Vagina (tissue), 2 donors: Measurements from ENCODE around the gene C16orf95. TPM values are rescaled to one million over a fixed set of nuclear protein-coding genes. Genes with fewer than 3 reads are reported as not detected.
"Not testable (repeated sequence)": the region's sequence is repeated elsewhere in the genome, so short reads cannot be mapped to it uniquely, and the experiment has no call there.

Source experiments
- DNase-seq, 2 donors: peaks; one replicate each; pipeline ENCODE4 v3.0.0-alpha.2; 2017; ENCODE audit errors: extremely low spot score in 2 of 2
- H3K27ac ChIP-seq: fragments of 200-600 bp; sonication (generic); one replicate; pipeline ENCODE4 v1.5.1; 2019
- H3K27me3 ChIP-seq: fragments of 200-600 bp; sonication (generic); one replicate; pipeline ENCODE4 v1.5.1; 2019
- H3K36me3 ChIP-seq, 2 donors: fragments of 200-600 bp; sonication (generic); one replicate each; pipeline ENCODE4 v1.5.1; 2017 to 2019
- H3K4me1 ChIP-seq: fragments of 200-600 bp; sonication (generic); one replicate; pipeline ENCODE4 v1.5.1; 2019
- H3K4me3 ChIP-seq, 2 donors: fragments of 200-600 bp; sonication (generic); 1 replicate in 1 of 2; 2 replicates in 1 of 2; pipeline ENCODE4 v1.5.1; 2016 to 2019
- H3K9me3 ChIP-seq: fragments of 200-600 bp; sonication (generic); one replicate; pipeline ENCODE4 v1.5.1; 2019
- CTCF ChIP-seq, 3 experiments: fragments of 450-650 bp in 2 of 3; fragments of 200-600 bp in 1 of 3; sonication (generic) in 1 of 3; IDR thresholded peaks; one replicate each; pipeline ENCODE4 v1.5.1; 2017 to 2019; ENCODE audit warnings: antibody characterized with exemption in 3 of 3, mild to moderate bottlenecking in 2 of 3, moderate library complexity in 2 of 3
- POLR2A ChIP-seq, 2 donors: fragments of 450-650 bp; IDR thresholded peaks; one replicate each; pipeline ENCODE4 v1.6.1; 2017; ENCODE audit warnings: antibody characterized with exemption in 2 of 2, mild to moderate bottlenecking in 2 of 2, moderate library complexity in 2 of 2
- POLR2AphosphoS5 ChIP-seq, 2 donors: sonication (generic); formaldehyde crosslinking; IDR thresholded peaks; one replicate each; pipeline ENCODE4 v1.9.0; 2017; ENCODE audit warnings: antibody characterized with exemption in 2 of 2, mild to moderate bottlenecking in 2 of 2, low read depth in 1 of 2; ENCODE audit not compliant: insufficient read depth in 1 of 2
- intact Hi-C: fragments of 100-400 bp; cut with DNase I; formaldehyde crosslinking; loops from one replicate; pipeline ENCODE4 v1.15.1; 2023
- total RNA-seq: library from RNA; depleted of rRNA; stranded (reverse); fragments of >200 nt; gene quantifications from one replicate; pipeline ENCODE4 v1.2.3, GENCODE V29; 2016

C16orf95 gene
- total RNA-seq, 1 donor from 2014 or later, result 1.5 TPM

GRCh38 chr16:87363771-87364455 lies 46.7 kb upstream of the C16orf95 start:
- Histone ChIP-seq H3K4me3 (no peak overlapping the region), H3K36me3 (peaks cover 0 to 12% of the 10 kb centered on the region in 2 donors), H3K4me1 (peaks cover 53% of the 10 kb centered on the region), H3K9me3 (no peaks in the 10 kb centered on the region), H3K27ac (peak overlapping the region; percentile 75), H3K27me3 (no peaks in the 10 kb centered on the region)
- intact Hi-C loops, result no loop called here
- no peak for DNase-seq
- TF ChIP-seq POLR2A (IDR thresholded peaks at IDR 0.05), result no peak
- no peak for TF ChIP-seq CTCF (IDR thresholded peaks at IDR 0.05)
- TF ChIP-seq POLR2AphosphoS5 (IDR thresholded peaks at IDR 0.05; ENCODE audit: insufficient read depth in 1 of 2, low read depth in 1 of 2), result peak; percentile 19 to 51

DNA sequence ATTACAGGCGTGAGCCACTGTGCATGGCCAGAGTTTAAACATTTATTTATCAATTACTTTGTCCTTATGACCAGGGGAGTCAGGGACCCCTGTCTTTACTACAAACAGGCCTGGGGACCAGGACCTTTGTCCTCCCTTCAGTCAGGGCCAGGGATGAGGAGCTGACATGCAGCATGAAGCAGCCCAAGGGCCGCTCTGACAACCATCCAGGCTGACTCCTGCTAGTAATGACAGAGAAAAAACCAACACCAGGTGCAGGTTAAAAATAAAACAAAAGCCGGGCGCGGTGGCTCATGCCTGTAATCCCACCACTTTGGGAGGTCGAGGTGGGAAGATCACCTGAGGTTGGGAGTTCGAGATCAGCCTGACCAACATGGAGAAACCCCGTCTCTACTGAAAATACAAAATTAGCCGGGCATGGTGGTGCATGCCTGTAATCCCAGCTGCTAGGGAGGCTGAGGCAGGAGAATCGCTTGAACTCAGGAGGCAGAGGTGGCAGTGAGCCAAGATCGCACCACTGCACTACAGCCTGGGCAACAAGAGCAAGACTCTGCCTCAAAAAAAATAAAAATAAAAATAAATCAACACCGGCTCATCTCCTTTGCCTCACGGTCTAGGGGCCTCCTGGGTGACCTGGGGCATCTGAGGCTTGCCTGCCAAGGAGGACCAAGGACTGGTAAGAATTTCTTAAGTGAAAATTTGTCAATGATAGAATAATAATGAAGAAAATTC lies 45.8 kb upstream of the C16orf95 start:
- H3K4me1 ChIP-seq, result peaks cover 44% of the 10 kb centered on the region
- DNase-seq, intact Hi-C loops, H3K4me3 ChIP-seq, H3K9me3 ChIP-seq, H3K27me3 ChIP-seq: not testable (repeated sequence)
- peak overlapping the region; percentile 75 for H3K27ac ChIP-seq
- H3K36me3 ChIP-seq, result peaks cover 0 to 21% of the 10 kb centered on the region in 2 donors

GRCh38 chr16:87361916-87362619 lies 44.9 kb upstream of the C16orf95 start:
- DNase-seq, result no peak
- no peak overlapping the region for H3K27ac ChIP-seq
- peaks cover 37% of the 10 kb centered on the region for H3K4me1 ChIP-seq
- intact Hi-C loops, result no loop called here
- no peak overlapping the region for H3K4me3 ChIP-seq
- no peaks in the 10 kb centered on the region for H3K9me3 ChIP-seq
- no peaks in the 10 kb centered on the region for H3K27me3 ChIP-seq
- no peak for TF ChIP-seq CTCF (IDR thresholded peaks at IDR 0.05)
- TF ChIP-seq POLR2AphosphoS5 (IDR thresholded peaks at IDR 0.05; ENCODE audit: insufficient read depth in 1 of 2, low read depth in 1 of 2), result no peak
- TF ChIP-seq POLR2A (IDR thresholded peaks at IDR 0.05), result no peak
- peaks cover 0 to 22% of the 10 kb centered on the region in 2 donors for H3K36me3 ChIP-seq

- intact Hi-C loops, result no loop called here
- DNase-seq, result no peak
These were observed 43.8 kb upstream of the C16orf95 start for GRCh38 chr16:87360862-87361610.

More at GRCh38 chr16:87360862-87361610, 43.8 kb upstream of the C16orf95 start:
- no peak for TF ChIP-seq CTCF (IDR thresholded peaks at IDR 0.05)
- TF ChIP-seq POLR2AphosphoS5 (IDR thresholded peaks at IDR 0.05; ENCODE audit: insufficient read depth in 1 of 2, low read depth in 1 of 2), result no peak
- no peak for TF ChIP-seq POLR2A (IDR thresholded peaks at IDR 0.05)
- H3K4me1 ChIP-seq, result peaks cover 28% of the 10 kb centered on the region
- H3K27ac ChIP-seq, result no peak overlapping the region
- no peak overlapping the region for H3K4me3 ChIP-seq
- H3K27me3 ChIP-seq, result no peaks in the 10 kb centered on the region
- peaks cover 0 to 27% of the 10 kb centered on the region in 2 donors for H3K36me3 ChIP-seq
- H3K9me3 ChIP-seq, result no peaks in the 10 kb centered on the region
